ENCODE results near the gene DCUN1D4. TPM values are rescaled to one million over a fixed set of nuclear protein-coding genes. Genes with fewer than 3 reads are reported as not detected.

The DCUN1D4 gene
- total RNA-seq, 2 donors from 2014 or later: 28.8 to 41.1 TPM

DNA sequence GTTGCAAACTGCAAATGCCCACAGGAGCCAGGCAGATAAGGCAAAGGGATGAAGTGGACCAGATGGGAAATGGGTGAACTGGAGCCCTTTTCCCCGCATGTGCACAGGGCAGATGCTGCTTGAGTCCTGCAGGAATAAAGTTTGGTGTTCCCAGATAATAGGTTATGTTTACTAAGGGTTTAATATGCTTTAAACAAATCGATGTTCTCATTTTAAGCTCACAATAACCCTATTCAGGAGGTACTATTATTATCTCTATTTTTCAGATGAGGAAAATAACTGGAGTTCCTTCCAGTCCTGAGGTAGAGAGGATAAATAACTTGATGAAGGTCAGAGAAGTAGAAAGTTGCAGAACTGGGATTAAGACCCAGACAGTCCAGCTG, 99.9 kb downstream of the DCUN1D4 start:
- Mint-ChIP-seq H3K27ac (no peak overlapping the region), H3K4me1 (no peaks in the 10 kb centered on the region), H3K36me3 (ENCODE audit: low read depth) (no peaks in the 10 kb centered on the region), H3K4me3 (no peak overlapping the region), H3K9me3 (no peaks in the 10 kb centered on the region), H3K27me3 (peaks cover 5% of the 10 kb centered on the region)
- ATAC-seq (replicated peaks): no peak

DNA sequence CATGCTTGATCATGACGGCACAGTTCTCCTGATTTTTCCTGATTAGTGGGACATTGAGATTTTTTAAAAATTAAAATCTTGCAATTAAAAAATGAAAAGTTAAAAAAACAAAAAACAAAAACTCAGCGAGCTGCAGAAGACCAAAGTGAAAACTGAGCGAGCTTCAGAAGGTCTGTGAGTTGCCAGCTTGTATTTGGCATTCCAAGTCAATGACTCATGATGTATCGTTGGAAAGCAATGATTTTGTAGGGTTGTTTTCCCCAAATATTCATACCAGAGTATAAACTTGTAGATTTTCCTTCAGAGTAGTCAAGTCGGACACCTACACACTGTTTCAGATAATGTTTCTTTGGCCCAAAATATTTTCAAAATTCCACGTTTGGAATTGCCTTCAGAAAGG, 100.3 kb downstream of the DCUN1D4 start:
- Mint-ChIP-seq H3K9me3 (no peaks in the 10 kb centered on the region), H3K36me3 (ENCODE audit: low read depth) (no peaks in the 10 kb centered on the region), H3K4me3 (no peak overlapping the region), H3K27me3 (peaks cover 5% of the 10 kb centered on the region), H3K27ac (no peak overlapping the region), H3K4me1 (no peaks in the 10 kb centered on the region)
- ATAC-seq (replicated peaks): no peak

GRCh38 chr4:51958199-51958968, 115.4 kb downstream of the DCUN1D4 start:
- Mint-ChIP-seq H3K27ac (no peak overlapping the region), H3K4me1 (no peaks in the 10 kb centered on the region)

GRCh38 chr4:51960486-51960885, 117.5 kb downstream of the DCUN1D4 start:
- peaks cover 8% of the 10 kb centered on the region for H3K27me3 Mint-ChIP-seq
- no peak overlapping the region for H3K27ac Mint-ChIP-seq
- H3K9me3 Mint-ChIP-seq: peaks cover 4% of the 10 kb centered on the region
- H3K4me1 Mint-ChIP-seq: no peaks in the 10 kb centered on the region
- no peak for ATAC-seq (replicated peaks)
- no peak overlapping the region for H3K4me3 Mint-ChIP-seq
- no peaks in the 10 kb centered on the region for H3K36me3 Mint-ChIP-seq (ENCODE audit: low read depth)

More at GRCh38 chr4:51958199-51958968, 115.4 kb downstream of the DCUN1D4 start:
- no peak for ATAC-seq (replicated peaks)
- H3K36me3 Mint-ChIP-seq (ENCODE audit: low read depth): no peaks in the 10 kb centered on the region
- no peak overlapping the region for H3K4me3 Mint-ChIP-seq
- peaks cover 4% of the 10 kb centered on the region for H3K9me3 Mint-ChIP-seq
- peaks cover 14% of the 10 kb centered on the region for H3K27me3 Mint-ChIP-seq

GRCh38 chr4:51963841-51964517, 121.0 kb downstream of the DCUN1D4 start:
- H3K27ac Mint-ChIP-seq: no peak overlapping the region
- no peaks in the 10 kb centered on the region for H3K9me3 Mint-ChIP-seq
- H3K4me1 Mint-ChIP-seq: no peaks in the 10 kb centered on the region
- no peaks in the 10 kb centered on the region for H3K36me3 Mint-ChIP-seq (ENCODE audit: low read depth)
- H3K4me3 Mint-ChIP-seq: no peak overlapping the region
- peaks cover 5% of the 10 kb centered on the region for H3K27me3 Mint-ChIP-seq
- ATAC-seq (replicated peaks): no peak

- no peak overlapping the region for H3K27ac Mint-ChIP-seq
- H3K4me3 Mint-ChIP-seq: no peak overlapping the region
- H3K36me3 Mint-ChIP-seq (ENCODE audit: low read depth): no peaks in the 10 kb centered on the region
- no peak for ATAC-seq (replicated peaks)
- H3K4me1 Mint-ChIP-seq: no peaks in the 10 kb centered on the region
- H3K9me3 Mint-ChIP-seq: no peaks in the 10 kb centered on the region
- peaks cover 7% of the 10 kb centered on the region for H3K27me3 Mint-ChIP-seq
Measured at GRCh38 chr4:51965862-51966261, 122.9 kb downstream of the DCUN1D4 start.

Other genes starting within 250 kb of the DCUN1D4 start
- under 1 TPM; 0.34 to 0.65 TPM for gene LRRC66, start 177.2 kb downstream of the DCUN1D4 start, total RNA-seq
- gene SGCB, start 195.1 kb downstream of the DCUN1D4 start, total RNA-seq: 10 to 100 TPM; 16.4 to 24.0 TPM
- gene SPATA18, start 208.2 kb downstream of the DCUN1D4 start, total RNA-seq: under 1 TPM; 0.13 to 0.19 TPM

All from activated T-helper 17 cell treated with anti-CD3 and anti-CD28 coated beads, Interleukin-2, amount 50 U/mL, for 72 hours (primary cell).